Measurements from ENCODE around the gene BRD7. TPM values are rescaled to one million over a fixed set of nuclear protein-coding genes. Genes with fewer than 3 reads are reported as not detected.

BRD7 gene
- total and polyA plus RNA-seq, 4 donors: 37.7 to 90.2 (median 58.8) TPM

DNA sequence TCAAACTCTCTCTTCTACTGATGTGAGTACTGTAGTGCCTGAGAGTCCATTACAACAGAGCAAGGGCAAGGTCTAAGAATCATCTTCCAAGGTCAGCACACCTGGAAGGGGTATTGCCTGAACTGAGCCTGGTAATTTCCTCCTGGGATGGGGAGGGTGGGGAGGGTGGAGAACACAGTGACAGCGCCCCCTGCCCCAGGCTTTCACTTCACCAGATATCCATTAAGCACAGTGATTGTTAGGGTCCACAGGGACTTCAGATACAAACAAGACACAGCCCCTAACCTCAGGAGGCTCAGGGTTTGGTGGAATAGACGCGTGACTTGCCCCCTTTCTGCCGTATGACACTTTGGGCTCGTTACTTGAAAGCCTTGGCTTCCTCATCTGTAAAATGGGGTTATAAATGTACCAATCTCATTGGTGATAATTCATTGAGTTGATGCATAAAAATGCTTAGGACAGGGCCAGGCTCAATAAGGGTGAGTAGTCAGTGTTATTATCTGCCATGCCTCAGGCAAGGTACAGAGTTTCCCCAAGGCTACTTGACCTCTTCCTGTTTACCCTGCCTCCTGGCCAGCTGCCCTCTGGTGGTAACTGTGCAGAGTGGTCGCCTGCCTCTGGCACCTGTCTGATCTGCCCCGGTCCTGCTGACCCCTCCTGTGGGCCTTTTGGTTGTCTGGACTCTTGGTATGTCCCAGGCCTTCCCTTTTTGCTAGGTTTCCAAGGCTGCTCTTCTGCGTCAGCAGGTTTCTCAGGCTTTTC is 13.1 kb upstream of the BRD7 start:
- no peak for DNase-seq
- Histone ChIP-seq H3K36me3 (ENCODE audit: control insufficient read depth in 1 of 2, insufficient read depth in 2 of 2, low read length in 1 of 2) (no peaks in the 10 kb centered on the region), H3K27ac (ENCODE audit: low read depth in 1 of 2, low read length in 2 of 2) (no peak overlapping the region), H3K27me3 (ENCODE audit: control insufficient read depth in 1 of 2, insufficient read depth in 2 of 2, low read length in 1 of 2) (no peaks in the 10 kb centered on the region), H3K9me3 (ENCODE audit: control insufficient read depth, low read length) (no peaks in the 10 kb centered on the region), H3K4me3 (ENCODE audit: low read length in 2 of 2) (no peak overlapping the region), H3K4me1 (ENCODE audit: control insufficient read depth in 1 of 2, insufficient read depth in 2 of 2, low read length in 2 of 2) (no peaks in the 10 kb centered on the region)
- WGBS, 2 donors: 81% methylated on average over 8 of the region's 8 CpGs
- ATAC-seq (ENCODE audit: low FRiP score): no peak
- intact Hi-C loops (cut with DNase I): no loop called here

DNA sequence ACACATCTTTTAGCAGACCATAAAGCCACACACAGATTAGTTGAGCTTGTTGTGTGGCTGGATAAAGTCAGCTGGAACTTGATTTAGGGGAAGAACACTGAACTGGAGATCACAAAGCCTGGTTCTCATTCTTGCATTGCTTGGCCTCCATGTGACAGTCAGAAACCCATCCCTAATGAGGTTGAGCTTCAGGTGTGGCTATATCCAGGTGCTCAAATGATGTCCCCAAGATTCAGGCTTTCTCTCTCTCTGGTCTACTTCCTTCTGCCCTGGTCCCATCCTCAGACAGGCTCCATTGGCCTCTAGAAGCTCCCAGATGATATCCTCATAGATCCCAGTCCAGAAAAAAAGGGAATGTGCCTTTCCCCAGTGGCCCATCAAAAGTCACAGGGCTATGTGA is 9.6 kb upstream of the BRD7 start:
- H3K4me3 ChIP-seq (ENCODE audit: low read length in 2 of 2): no peak overlapping the region
- no peaks in the 10 kb centered on the region for H3K9me3 ChIP-seq (ENCODE audit: control insufficient read depth, low read length)
- intact Hi-C loops (cut with DNase I): loop anchor here (10.0 kb wide), 3 partner anchors 166 to 426 kb away; partner anchors contain the start of genes CYLD (in 1 of the 2) and NKD1 (in 1 of the 2)
- no peaks in the 10 kb centered on the region for H3K36me3 ChIP-seq (ENCODE audit: control insufficient read depth in 1 of 2, insufficient read depth in 2 of 2, low read length in 1 of 2)
- DNase-seq (no peak), ATAC-seq (ENCODE audit: low FRiP score) (no peak)
- H3K4me1 ChIP-seq (ENCODE audit: control insufficient read depth in 1 of 2, insufficient read depth in 2 of 2, low read length in 2 of 2): no peaks in the 10 kb centered on the region
- no peak overlapping the region for H3K27ac ChIP-seq (ENCODE audit: low read depth in 1 of 2, low read length in 2 of 2)
- no peaks in the 10 kb centered on the region for H3K27me3 ChIP-seq (ENCODE audit: control insufficient read depth in 1 of 2, insufficient read depth in 2 of 2, low read length in 1 of 2)

DNA sequence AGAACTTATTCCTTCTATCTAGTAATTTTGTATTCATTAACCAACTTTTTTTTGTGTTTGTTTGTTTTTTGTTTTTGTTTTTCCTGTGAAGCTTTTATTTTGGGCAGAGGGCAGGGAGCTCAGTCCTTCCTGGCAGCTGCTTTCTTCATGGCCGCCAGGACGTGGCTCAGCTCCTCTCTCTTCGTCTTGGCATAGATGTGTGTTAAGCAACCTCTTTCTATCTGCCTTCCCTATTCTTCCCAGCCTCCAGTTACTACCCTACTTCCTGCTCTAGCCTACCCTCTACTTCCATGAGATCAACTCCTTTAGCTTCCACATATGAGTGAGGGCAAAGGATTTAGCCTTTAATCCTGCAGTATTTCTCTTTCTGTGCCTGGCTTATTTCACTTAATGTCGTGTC is 8.2 kb upstream of the BRD7 start:
- no peak for ATAC-seq (ENCODE audit: low FRiP score)
- H3K4me1 ChIP-seq (ENCODE audit: control insufficient read depth in 1 of 2, insufficient read depth in 2 of 2, low read length in 2 of 2): no peaks in the 10 kb centered on the region
- intact Hi-C loops (cut with DNase I): loop anchor here (10.0 kb wide), 3 partner anchors 168 to 428 kb away; partner anchors contain the start of genes CYLD (in 1 of the 2) and NKD1 (in 1 of the 2)
- H3K9me3 ChIP-seq (ENCODE audit: control insufficient read depth, low read length): no peaks in the 10 kb centered on the region
- no peaks in the 10 kb centered on the region for H3K27me3 ChIP-seq (ENCODE audit: control insufficient read depth in 1 of 2, insufficient read depth in 2 of 2, low read length in 1 of 2)
- no peak for DNase-seq
- H3K36me3 ChIP-seq (ENCODE audit: control insufficient read depth in 1 of 2, insufficient read depth in 2 of 2, low read length in 1 of 2): no peaks in the 10 kb centered on the region
- WGBS, 2 donors: 73 to 76% methylated on average over 4 of the region's 4 CpGs
- no peak overlapping the region for H3K27ac ChIP-seq (ENCODE audit: low read depth in 1 of 2, low read length in 2 of 2)
- H3K4me3 ChIP-seq (ENCODE audit: low read length in 2 of 2): no peak overlapping the region

DNA sequence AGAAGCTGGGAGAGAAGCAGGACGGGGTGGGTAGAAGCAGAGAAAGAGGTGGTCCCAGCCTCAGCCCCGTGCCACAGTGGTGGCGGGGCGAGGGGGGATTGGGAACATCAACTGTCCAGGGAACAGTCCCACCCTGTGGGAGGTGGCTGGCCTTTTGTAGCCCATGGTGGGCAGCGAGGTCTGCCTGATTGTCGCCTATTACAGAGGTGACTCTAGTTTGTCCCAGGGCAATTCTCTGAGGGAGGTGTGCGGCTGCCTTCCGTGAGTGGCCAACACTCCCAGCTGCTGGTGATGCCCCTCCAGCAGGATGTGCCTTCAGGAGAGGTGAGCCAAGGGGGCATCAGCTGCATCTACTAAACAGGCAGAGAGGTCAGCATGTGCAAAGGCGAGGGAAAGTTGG is 5.0 kb upstream of the BRD7 start:
- Histone ChIP-seq H3K4me1 (ENCODE audit: control insufficient read depth in 1 of 2, insufficient read depth in 2 of 2, low read length in 2 of 2) (no peaks in the 10 kb centered on the region), H3K27me3 (ENCODE audit: control insufficient read depth in 1 of 2, insufficient read depth in 2 of 2, low read length in 1 of 2) (no peaks in the 10 kb centered on the region), H3K4me3 (ENCODE audit: low read length in 2 of 2) (no peak overlapping the region), H3K9me3 (ENCODE audit: control insufficient read depth, low read length) (no peaks in the 10 kb centered on the region), H3K27ac (ENCODE audit: low read depth in 1 of 2, low read length in 2 of 2) (peak overlapping the region in 1 of 2 donors; percentile 12), H3K36me3 (ENCODE audit: control insufficient read depth in 1 of 2, insufficient read depth in 2 of 2, low read length in 1 of 2) (no peaks in the 10 kb centered on the region)
- WGBS, 2 donors: 98 to 100% methylated on average over 9 of the region's 9 CpGs
- DNase-seq (no peak), ATAC-seq (ENCODE audit: low FRiP score) (no peak)
- intact Hi-C loops (cut with DNase I): loop anchor here (2.0 to 10.0 kb wide), 8 partner anchors 124 to 431 kb away; partner anchors contain the start of genes NKD1 (in 2 of the 2) and CYLD (in 1 of the 2)

DNA sequence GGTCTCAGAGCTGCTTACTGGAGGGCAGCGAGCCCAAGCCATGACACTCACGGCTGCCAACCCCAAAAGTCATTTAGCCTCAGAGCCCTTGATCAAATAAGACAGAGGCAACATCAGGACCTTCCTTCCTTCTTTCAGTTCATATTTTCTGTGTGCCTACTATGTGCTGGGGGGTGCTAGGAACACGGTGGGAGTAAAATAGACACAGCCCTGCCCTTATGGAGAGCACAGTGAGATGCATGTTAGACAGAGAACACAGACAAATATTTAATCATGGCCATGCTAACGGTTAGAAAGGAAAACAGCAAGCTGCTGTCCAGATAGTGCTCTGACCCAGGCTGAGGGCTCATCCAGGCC is 4.5 kb upstream of the BRD7 start:
- WGBS, 2 donors: 21 to 26% methylated on average over 4 of the region's 4 CpGs
- Histone ChIP-seq H3K27me3 (ENCODE audit: control insufficient read depth in 1 of 2, insufficient read depth in 2 of 2, low read length in 1 of 2) (no peaks in the 10 kb centered on the region), H3K4me3 (ENCODE audit: low read length in 2 of 2) (no peak overlapping the region), H3K9me3 (ENCODE audit: control insufficient read depth, low read length) (no peaks in the 10 kb centered on the region), H3K4me1 (ENCODE audit: control insufficient read depth in 1 of 2, insufficient read depth in 2 of 2, low read length in 2 of 2) (no peaks in the 10 kb centered on the region), H3K36me3 (ENCODE audit: control insufficient read depth in 1 of 2, insufficient read depth in 2 of 2, low read length in 1 of 2) (no peaks in the 10 kb centered on the region), H3K27ac (ENCODE audit: low read depth in 1 of 2, low read length in 2 of 2) (peak overlapping the region; percentile 12 to 32)
- DNase-seq (no peak), ATAC-seq (ENCODE audit: low FRiP score) (no peak)
- intact Hi-C loops (cut with DNase I): loop anchor here (2.0 to 10.0 kb wide), 8 partner anchors 124 to 431 kb away; partner anchors contain the start of genes NKD1 (in 2 of the 2) and CYLD (in 1 of the 2)

DNA sequence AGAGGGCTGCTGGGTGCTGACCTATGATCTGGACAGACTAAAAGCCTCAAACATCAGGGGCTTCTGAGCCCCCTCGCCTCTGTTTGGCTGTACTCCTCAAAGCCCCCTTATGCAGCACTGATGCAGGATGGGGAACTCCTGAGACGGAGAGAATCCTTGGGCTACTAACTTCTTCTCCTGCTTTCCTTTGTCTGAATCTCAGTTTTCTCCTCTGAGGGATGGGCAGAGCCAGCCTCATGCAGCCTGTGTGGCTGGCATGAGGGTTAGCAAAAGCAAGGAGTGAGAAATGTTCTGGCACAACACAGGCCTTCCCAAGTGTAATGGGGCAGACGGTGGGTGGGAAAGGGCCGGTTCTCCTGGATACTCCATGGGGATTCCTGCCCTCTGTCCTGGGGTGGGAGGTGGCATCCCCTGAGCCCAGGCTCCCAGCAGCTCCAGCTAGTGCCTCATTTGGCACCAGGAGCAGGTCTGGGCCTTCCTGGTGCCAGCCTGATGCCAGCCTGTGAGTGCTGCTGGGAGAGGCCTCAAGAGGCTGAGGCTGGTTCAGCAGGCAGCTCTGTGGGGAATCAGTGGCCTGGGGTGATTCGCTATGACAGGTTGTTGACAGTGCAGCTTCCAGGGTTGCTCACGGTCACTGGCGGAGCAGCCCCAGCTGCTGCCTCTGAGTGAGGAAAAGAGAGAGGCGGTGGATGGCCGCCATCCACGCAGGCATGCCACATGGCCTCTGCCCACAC is 4.0 kb upstream of the BRD7 start:
- Histone ChIP-seq H3K4me1 (ENCODE audit: control insufficient read depth in 1 of 2, insufficient read depth in 2 of 2, low read length in 2 of 2) (no peaks in the 10 kb centered on the region), H3K36me3 (ENCODE audit: control insufficient read depth in 1 of 2, insufficient read depth in 2 of 2, low read length in 1 of 2) (no peaks in the 10 kb centered on the region), H3K27me3 (ENCODE audit: control insufficient read depth in 1 of 2, insufficient read depth in 2 of 2, low read length in 1 of 2) (no peaks in the 10 kb centered on the region), H3K4me3 (ENCODE audit: low read length in 2 of 2) (no peak overlapping the region), H3K27ac (ENCODE audit: low read depth in 1 of 2, low read length in 2 of 2) (peak overlapping the region; percentile 12 to 23), H3K9me3 (ENCODE audit: control insufficient read depth, low read length) (no peaks in the 10 kb centered on the region)
- WGBS, 2 donors: 25 to 34% methylated on average over 10 of the region's 10 CpGs
- intact Hi-C loops (cut with DNase I): loop anchor here (2.0 to 10.0 kb wide), 8 partner anchors 125 to 432 kb away; partner anchors contain the start of genes NKD1 (in 2 of the 2) and CYLD (in 1 of the 2)
- peak; percentile 56 for ATAC-seq (ENCODE audit: low FRiP score)
- DNase-seq: peak in 1 of 2 donors; percentile 69

DNA sequence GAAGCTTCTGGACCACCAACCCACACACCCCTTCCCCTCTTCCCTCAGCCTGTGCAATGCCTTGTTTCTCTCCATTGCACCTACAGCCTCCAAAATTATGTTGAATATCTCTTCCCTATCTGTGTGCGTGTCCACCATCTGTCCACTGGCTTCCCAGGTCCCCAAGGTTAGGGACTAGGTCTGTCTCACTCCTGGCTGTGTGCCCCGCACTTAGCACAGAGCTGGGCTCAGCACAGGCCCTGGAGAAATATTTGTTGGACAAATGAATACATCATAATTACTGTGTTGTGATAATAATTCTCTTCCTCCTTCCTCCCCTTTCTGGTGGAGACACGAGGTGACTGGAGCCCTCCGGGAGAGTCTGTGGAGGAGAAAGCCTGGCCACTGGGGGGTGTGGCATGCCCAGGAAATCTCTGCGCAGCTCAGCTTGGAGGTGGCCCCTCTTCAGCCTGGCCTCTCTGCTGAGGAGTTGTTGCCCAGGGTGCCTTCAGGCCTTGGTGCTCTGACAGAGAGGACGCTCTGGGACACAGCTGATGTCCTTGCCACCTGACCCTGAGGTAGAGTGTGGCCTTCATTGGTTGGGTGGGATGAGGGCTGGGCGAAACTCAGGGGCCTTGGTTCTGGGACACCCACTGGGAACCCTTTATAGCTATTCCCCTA is 3.3 kb upstream of the BRD7 start:
- 49 to 50% methylated on average over 7 of the region's 7 CpGs for WGBS, 2 donors
- ATAC-seq (ENCODE audit: low FRiP score) (peak; percentile 73), DNase-seq (peak in 1 of 2 donors; percentile 64)

DNA sequence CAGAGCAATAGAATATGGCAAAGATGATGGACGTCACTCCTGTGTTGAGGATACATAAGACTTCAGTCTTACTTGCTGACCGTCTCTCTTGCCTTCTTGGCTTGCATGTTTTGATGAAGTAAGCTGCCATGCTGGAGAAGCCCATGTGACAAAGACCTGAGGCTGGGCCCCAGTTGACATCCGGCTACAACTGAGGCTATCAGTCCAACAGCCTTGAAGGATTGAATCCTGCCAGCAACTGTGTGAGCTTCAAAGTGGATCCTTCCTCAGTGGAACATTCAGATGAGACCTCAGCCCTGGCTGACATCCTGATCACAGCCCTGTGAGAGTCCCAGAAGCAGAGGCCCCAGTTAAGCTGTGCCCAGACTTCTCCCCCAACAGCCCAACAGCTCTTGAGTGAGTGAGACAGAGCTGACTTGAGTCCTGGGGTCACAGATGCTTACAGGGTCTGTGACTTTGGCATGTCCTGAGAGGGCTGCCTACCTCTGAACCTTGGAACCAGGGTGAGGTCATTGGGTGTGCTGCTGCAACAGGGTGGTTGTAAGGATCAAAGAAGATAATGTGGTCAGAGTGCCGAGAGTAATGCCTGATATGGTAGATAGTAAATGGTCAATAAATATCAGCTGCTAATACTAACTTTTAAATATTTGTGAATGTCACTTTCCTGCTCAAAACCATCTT is 2.4 kb upstream of the BRD7 start:
- WGBS, 2 donors: 95 to 97% methylated on average over 4 of the region's 4 CpGs
- Histone ChIP-seq H3K36me3 (ENCODE audit: control insufficient read depth in 1 of 2, insufficient read depth in 2 of 2, low read length in 1 of 2) (no peaks in the 10 kb centered on the region), H3K27ac (ENCODE audit: low read depth in 1 of 2, low read length in 2 of 2) (no peak overlapping the region), H3K4me3 (ENCODE audit: low read length in 2 of 2) (no peak overlapping the region), H3K27me3 (ENCODE audit: control insufficient read depth in 1 of 2, insufficient read depth in 2 of 2, low read length in 1 of 2) (no peaks in the 10 kb centered on the region), H3K9me3 (ENCODE audit: control insufficient read depth, low read length) (no peaks in the 10 kb centered on the region), H3K4me1 (ENCODE audit: control insufficient read depth in 1 of 2, insufficient read depth in 2 of 2, low read length in 2 of 2) (peaks cover 0 to under 1% of the 10 kb centered on the region in 2 donors)
- DNase-seq (no peak), ATAC-seq (ENCODE audit: low FRiP score) (no peak)
- intact Hi-C loops (cut with DNase I): loop anchor here (5.0 to 10.0 kb wide), 7 partner anchors 126 to 434 kb away; partner anchors contain the start of genes NKD1 (in 2 of the 2) and CYLD (in 1 of the 2)

More for the DNA sequence above, 3.3 kb upstream of the BRD7 start:
- intact Hi-C loops (cut with DNase I): loop anchor here (2.0 to 10.0 kb wide), 8 partner anchors 125 to 433 kb away; partner anchors contain the start of genes NKD1 (in 2 of the 2) and CYLD (in 1 of the 2)
- Histone ChIP-seq H3K9me3 (ENCODE audit: control insufficient read depth, low read length) (no peaks in the 10 kb centered on the region), H3K36me3 (ENCODE audit: control insufficient read depth in 1 of 2, insufficient read depth in 2 of 2, low read length in 1 of 2) (no peaks in the 10 kb centered on the region), H3K4me3 (ENCODE audit: low read length in 2 of 2) (no peak overlapping the region), H3K27ac (ENCODE audit: low read depth in 1 of 2, low read length in 2 of 2) (no peak overlapping the region), H3K27me3 (ENCODE audit: control insufficient read depth in 1 of 2, insufficient read depth in 2 of 2, low read length in 1 of 2) (no peaks in the 10 kb centered on the region), H3K4me1 (ENCODE audit: control insufficient read depth in 1 of 2, insufficient read depth in 2 of 2, low read length in 2 of 2) (no peaks in the 10 kb centered on the region)
